Limb (tissue), 2 donors: Measurements from ENCODE around the gene TTLL6.
"Not testable (repeated sequence)": the region's sequence is repeated elsewhere in the genome, so short reads cannot be mapped to it uniquely, and the experiment has no call there.

Experiments
- DNase-seq, 2 donors: peaks; one replicate each; pipeline ENCODE4 v3.0.0-alpha.2; 2016; ENCODE audit errors: extremely low spot score in 2 of 2

The TTLL6 gene

DNA sequence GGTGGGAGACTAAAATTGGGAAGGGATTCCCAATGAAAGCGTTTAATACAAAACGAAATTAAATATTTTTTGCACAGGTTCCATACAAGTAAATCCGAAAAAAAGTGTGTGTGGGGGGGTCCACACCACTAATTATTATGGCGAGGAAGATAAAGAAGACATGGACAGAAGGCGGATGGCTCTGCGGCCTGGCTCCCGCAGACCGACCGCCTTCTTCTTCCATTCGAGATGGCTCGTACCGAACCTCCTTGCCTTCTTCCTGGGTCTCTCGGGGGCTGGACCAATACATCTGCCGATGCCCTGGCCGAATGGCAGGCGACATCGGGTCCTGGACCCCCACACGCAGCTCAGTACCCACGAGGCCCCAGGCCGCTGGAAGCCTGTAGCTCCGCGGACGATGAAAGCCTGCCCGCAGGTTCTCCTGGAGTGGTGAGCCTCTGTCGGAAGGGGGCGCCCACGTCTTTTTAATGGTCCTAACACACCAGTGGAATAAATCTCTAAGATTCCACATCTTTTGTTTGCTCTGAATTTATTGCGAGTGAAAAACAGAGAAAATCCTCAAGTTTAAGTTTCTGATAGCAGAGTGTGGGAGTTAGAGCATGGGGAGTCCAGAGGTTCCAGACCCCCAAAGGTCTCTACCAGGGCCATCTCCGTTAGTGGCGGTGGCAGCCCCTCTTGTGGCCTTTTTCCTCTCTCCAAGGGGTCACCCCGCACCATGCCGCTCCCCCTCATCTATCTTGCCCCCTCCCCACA, 92.6 kb downstream of the TTLL6 start:
- peak; percentile 84 to 92 for DNase-seq

GRCh38 chr17:48723423-48724250, 93.4 kb downstream of the TTLL6 start:
- DNase-seq, result peak in 1 of 2 donors; percentile 58

DNA sequence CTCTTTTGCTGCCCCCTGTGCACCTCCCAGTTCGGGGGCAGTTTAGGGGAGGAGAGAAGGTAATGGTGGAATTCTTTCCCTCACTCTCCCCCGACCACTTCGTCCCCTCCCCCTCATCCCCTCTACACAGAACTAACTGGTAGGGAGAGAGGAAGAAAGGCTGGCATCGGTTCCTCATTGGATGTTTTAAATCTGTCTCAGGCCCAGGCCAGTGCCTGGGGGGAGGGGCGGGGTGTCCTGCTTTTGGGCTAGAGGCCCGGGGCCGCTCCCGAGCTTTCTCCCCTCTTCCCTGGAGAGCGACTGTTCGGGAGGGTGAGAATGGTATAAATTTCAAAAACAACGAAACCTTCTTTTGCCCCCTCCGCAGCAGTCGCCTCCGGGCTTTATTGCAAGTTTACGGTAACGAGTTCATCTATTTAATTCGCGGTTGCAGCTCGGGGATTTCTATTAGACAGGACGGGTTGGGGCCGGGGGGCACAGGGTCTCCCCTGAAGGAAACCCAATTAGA, 94.1 kb downstream of the TTLL6 start, which contains the start of gene PRAC2:
PRAC2 (plus strand) TSS at position 271 of the 508 bp plus-strand sequence. CDS start 1,226 bp downstream, outside the sequence.
- DNase-seq, result peak in 1 of 2 donors; percentile 56

GRCh38 chr17:48722201-48722907, 94.7 kb downstream of the TTLL6 start, which contains the start of gene PRAC1:
PRAC1 (minus strand) TSS chr17:48722518; CDS start chr17:48722392, 126 bp downstream.
- DNase-seq, result peak in 1 of 2 donors; percentile 44

GRCh38 chr17:48721009-48721402, 96.0 kb downstream of the TTLL6 start:
- DNase-seq, result no peak

DNA sequence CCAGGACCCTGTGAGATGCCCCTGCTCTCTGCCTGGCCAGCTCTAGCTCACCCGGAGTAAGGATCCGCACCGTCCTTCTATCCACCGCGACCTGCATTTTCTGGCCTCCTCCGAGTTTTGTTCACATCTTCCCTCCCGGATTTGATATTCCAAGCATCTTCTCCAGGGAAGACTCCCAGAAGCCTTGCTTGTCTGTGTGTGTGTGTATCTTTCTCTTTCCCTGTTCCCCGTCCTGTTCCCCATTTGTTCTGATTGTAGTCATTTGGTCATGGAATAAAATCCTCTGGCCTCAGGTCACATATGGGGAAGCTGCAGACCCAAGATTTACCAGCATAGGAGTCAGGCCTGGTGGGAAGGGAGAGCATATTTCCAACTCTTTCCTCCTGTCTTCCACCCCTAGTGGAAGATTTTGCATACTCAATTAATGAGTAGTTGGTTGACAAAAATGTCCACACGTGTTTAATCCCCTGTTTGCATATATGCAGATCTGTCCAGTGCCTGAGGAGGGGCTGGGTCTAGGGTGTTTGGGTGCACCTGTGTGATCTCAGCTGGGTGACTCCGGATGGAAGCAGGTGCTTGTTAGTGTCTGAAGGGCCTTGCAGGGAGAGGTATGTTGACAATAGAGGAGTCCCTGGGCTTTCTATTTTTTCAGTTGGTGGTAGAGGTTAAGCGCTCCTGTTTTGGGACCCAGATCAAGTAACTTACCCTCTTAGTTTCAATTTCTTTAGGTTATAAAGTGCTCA, 96.6 kb downstream of the TTLL6 start:
- no peak for DNase-seq

- DNase-seq, result peak in 1 of 2 donors; percentile 67
Measured at GRCh38 chr17:48719642-48720265, 97.3 kb downstream of the TTLL6 start.

GRCh38 chr17:48718761-48719641, 98.0 kb downstream of the TTLL6 start:
- DNase-seq, result peak in 1 of 2 donors; percentile 78

- DNase-seq, result peak in 1 of 2 donors; percentile 71
Measured at GRCh38 chr17:48718227-48718760, 98.7 kb downstream of the TTLL6 start.

DNA sequence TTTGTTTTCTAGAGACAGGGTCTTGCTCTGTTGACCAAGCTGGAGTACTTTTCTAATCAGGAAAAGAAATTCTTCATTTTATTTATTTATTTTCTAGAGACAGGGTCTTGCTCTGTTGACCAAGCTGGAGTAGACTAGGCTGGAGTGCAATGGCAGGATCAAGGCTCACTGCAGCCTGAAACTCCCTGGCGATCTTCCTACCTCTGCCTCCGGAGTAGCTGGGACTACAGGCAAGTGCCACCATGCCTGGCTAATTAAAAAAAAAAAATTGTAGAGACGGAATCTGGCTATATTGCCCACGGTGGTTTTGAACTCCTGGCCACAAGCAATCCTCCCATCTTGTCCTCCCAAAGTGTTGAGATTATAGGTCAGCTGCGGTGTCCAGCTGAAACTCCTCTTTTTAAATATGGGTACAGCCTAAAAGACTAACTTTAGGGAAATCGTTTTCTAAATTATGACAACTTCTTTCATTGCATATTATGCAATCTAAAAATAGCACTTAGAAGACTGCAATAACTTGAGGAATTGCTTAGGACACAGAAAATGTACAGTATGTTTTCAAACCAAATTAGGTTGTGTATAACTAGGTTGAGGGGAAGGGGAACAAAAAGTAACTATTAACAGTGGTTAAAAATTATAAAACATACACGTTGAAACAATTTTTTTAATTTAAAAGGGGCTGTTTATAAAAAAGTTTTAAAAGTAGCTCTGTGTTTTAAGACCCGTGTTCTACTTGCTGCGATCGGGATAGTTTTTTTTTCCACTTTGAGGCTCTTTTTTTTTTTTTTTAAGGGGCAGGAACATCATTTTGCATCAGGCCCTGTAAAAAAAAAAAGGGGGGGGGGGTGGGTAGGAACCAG, 99.4 kb downstream of the TTLL6 start:
- DNase-seq, result no peak

DNA sequence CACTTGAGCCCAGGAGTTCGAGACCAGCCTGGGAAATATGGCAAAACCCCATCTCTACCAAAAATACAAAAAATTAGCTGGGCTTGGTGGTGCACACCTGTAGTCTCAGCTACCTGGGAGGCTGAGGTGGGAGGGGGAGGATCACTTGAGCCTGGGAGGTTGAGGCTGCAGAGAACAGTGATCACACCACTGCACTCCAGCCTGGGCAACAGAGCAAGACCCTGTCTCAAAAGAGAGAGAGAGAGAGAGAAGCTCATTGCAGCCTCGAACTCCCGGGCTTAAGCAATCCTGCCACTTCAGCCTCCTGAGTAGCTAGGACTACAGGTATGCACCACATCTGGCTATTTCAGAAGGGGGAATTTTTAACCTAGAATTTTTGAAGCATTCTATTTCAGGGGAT, 100.5 kb downstream of the TTLL6 start:
- DNase-seq, result not testable (repeated sequence)

DNA sequence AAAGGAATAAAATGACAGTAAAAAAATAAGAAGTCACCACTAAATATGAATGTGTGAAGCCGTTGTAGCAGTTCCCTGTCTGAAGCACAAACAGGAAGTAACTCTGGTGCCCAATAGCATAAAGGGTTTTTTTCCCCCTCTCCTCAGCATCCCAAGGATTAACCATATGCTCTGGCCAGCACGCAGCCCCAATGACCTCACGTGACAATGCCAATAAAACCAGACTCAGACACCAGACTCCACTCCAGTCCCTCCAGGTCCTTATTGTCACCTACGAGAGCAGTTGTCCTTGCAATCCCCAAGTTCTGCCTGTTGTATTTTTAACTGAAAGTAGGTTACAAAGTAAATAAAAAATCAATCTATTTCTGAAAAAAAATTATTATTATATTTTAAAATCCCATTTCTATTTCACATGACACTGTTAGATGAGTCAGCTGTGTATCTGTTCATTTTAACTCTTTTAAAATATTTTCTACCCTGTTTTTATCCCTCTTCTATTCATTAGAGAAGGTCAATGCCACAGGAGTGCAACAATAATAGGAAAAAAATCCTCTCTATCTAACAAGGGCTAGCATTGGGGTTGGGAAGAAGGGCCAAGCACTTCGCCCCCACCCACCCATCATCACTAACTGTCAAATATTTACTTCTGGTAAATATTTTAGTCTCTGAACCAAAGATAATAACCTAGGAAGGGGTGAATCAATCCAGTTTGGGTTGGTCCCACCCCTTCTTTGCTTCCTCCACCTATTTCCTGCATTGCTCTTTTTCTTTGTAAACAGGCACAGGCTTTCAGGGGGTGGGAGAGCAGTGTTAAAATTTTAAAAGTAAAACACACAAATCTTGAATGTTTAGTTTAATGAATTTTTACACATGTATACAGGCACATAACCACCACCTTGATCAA, 101.3 kb downstream of the TTLL6 start:
- no peak for DNase-seq
